Chondrocyte (in vitro differentiated cells): ENCODE results near the gene TEDDM1. TPM values are rescaled to one million over a fixed set of nuclear protein-coding genes. Genes with fewer than 3 reads are reported as not detected.

Source experiments
- DNase-seq: peaks from one replicate; pipeline ENCODE4 v3.0.0; 2021; ENCODE audit warnings: mixed read lengths, low spot score
- H3K27ac Mint-ChIP-seq: one replicate; pipeline ENCODE4 v1.8.0; 2021; ENCODE audit warnings: mild to moderate bottlenecking, moderate library complexity, mixed read lengths; ENCODE audit not compliant: unreplicated experiment
- H3K27me3 Mint-ChIP-seq: 2 replicates; pipeline ENCODE4 v1.8.0; 2021; ENCODE audit warnings: low read depth, mixed read lengths
- H3K36me3 Mint-ChIP-seq: 2 replicates; pipeline ENCODE4 v1.8.0; 2021; ENCODE audit warnings: low read depth, mixed read lengths
- H3K4me1 Mint-ChIP-seq: 2 replicates; pipeline ENCODE4 v1.8.0; 2021; ENCODE audit warnings: low read depth, mild to moderate bottlenecking, mixed read lengths
- H3K4me3 Mint-ChIP-seq: one replicate; pipeline ENCODE4 v1.8.0; 2021; ENCODE audit warnings: mild to moderate bottlenecking, moderate library complexity, mixed read lengths; ENCODE audit not compliant: unreplicated experiment
- H3K9me3 Mint-ChIP-seq: 2 replicates; pipeline ENCODE4 v1.8.0; 2021; ENCODE audit warnings: low read depth, mixed read lengths
- CTCF ChIP-seq: fragments of 200-600 bp; sonication (generic); IDR thresholded peaks from 2 replicates; pipeline ENCODE4 v1.5.0; 2021; ENCODE audit warnings: antibody characterized with exemption, mild to moderate bottlenecking, moderate library complexity
- total RNA-seq: library from RNA; stranded (reverse); gene quantifications from 3 replicates; pipeline ENCODE4 v1.2.1, GENCODE V29; 2021

The TEDDM1 gene
- total RNA-seq, 1 donor from 2014 or later: not detected

- no peak for DNase-seq
- Mint-ChIP-seq H3K27me3 (peaks cover 31% of the 10 kb centered on the region), H3K9me3 (peaks cover 6% of the 10 kb centered on the region), H3K27ac (no peak overlapping the region), H3K4me1 (no peaks in the 10 kb centered on the region), H3K4me3 (no peak overlapping the region), H3K36me3 (peaks cover 4% of the 10 kb centered on the region)
- no peak for TF ChIP-seq CTCF
These were observed 5.5 kb upstream of the TEDDM1 start for GRCh38 chr1:182406012-182406411.

- Mint-ChIP-seq H3K36me3 (peaks cover 4% of the 10 kb centered on the region), H3K4me3 (no peak overlapping the region), H3K4me1 (no peaks in the 10 kb centered on the region), H3K27ac (no peak overlapping the region), H3K27me3 (peaks cover 31% of the 10 kb centered on the region), H3K9me3 (peaks cover 6% of the 10 kb centered on the region)
- TF ChIP-seq CTCF: no peak
- DNase-seq: no peak
These were observed 5.1 kb upstream of the TEDDM1 start for GRCh38 chr1:182405578-182405977.

- Mint-ChIP-seq H3K27ac (no peak overlapping the region), H3K4me3 (no peak overlapping the region), H3K36me3 (peaks cover 4% of the 10 kb centered on the region), H3K27me3 (peaks cover 31% of the 10 kb centered on the region), H3K9me3 (peaks cover 6% of the 10 kb centered on the region), H3K4me1 (no peaks in the 10 kb centered on the region)
- DNase-seq: no peak
- TF ChIP-seq CTCF: peak; percentile 8
These were observed 4.3 kb upstream of the TEDDM1 start for GRCh38 chr1:182404781-182405180.

GRCh38 chr1:182397653-182398393 lies 2.6 kb downstream of the TEDDM1 start:
- Mint-ChIP-seq H3K4me1 (peaks cover 10% of the 10 kb centered on the region), H3K27ac (no peak overlapping the region), H3K4me3 (no peak overlapping the region), H3K36me3 (no peaks in the 10 kb centered on the region), H3K27me3 (peaks cover 3% of the 10 kb centered on the region), H3K9me3 (no peaks in the 10 kb centered on the region)
- DNase-seq: no peak
- TF ChIP-seq CTCF: no peak

GRCh38 chr1:182395906-182396305 lies 4.6 kb downstream of the TEDDM1 start:
- no peak for TF ChIP-seq CTCF
- H3K27me3 Mint-ChIP-seq: peaks cover 3% of the 10 kb centered on the region
- peaks cover 10% of the 10 kb centered on the region for H3K4me1 Mint-ChIP-seq
- no peak overlapping the region for H3K27ac Mint-ChIP-seq
- H3K4me3 Mint-ChIP-seq: no peak overlapping the region
- H3K9me3 Mint-ChIP-seq: no peaks in the 10 kb centered on the region
- DNase-seq: no peak
- peaks cover 2% of the 10 kb centered on the region for H3K36me3 Mint-ChIP-seq
